ENCODE results near the gene HS6ST2.

HS6ST2 gene

DNA sequence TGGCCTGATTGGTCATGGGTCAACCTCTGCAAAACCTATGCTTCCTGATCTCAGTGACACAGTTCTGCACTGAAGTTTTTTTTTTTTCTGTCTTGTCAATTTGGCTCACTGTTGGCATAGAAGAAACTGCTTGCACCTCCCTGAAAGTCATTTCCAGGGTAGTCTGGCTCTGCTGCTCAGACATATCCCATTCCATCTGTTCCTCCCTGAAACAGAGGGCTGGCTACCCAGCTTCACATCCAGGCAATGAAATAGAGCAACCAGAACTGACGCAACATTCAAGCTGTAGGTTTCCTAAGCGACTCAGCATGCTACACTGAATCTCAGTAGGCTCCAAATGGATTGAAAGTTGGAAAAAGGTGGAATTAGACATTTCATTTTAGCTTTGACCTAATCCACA is 292.8 kb downstream of the HS6ST2 start:
- DNase-seq = no peak

DNA sequence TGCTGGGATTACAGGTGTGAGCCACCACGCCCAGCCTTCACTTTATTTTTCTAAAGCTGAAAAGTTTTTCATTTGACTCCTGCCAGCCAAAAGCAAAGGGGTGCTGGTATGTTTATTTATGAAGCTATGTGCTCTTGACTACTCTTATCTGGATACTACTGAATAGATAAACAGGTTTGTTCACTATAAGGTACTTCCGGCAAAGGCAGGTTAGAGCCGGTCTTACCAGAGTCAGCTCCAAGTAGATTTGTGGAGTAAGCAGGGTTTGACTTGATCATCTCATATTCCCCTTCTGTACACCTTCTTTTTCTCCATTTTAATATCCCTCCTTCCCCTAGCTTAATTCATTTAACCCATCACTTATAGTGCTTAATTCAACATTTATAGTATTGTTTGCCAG is 294.2 kb downstream of the HS6ST2 start:
- DNase-seq = no peak

DNA sequence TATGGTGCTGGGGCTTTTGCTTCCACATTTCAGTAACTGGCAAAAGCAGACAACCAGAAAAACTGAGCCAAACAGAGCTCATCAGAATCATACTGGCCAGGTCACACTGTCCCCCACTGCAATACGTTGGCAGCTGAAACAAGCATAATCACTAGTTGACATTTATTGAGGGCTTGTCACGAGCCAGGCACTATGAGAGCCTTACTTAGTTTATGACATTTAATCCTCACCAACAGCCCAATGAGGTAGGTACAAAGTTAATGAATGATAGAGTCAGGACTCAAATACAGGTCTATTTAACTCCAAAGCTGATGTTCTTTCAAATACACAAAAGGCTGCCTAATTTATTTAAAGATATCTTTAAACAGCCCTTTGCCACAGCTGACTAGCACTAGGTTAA is 295.6 kb downstream of the HS6ST2 start:
- DNase-seq = no peak

DNA sequence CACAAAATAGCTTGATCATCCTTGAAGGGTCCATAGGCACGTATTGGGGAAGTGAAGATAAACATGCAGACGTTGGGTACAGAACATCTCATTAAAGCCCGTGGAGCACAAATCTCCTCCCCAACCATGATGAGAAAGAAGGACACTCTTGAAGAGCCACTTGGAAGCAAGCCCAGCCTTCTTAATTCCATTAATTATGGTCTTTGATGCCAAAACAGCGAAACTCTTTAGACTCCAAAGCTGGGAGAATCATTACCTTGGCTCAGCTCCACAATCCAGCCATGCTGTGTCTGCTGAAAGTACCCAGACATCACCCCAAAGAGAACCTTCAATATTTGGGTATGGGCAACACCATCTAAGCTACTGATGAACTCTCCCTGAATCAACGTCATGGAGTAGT is 300.6 kb downstream of the HS6ST2 start:
- no peak for DNase-seq

DNA sequence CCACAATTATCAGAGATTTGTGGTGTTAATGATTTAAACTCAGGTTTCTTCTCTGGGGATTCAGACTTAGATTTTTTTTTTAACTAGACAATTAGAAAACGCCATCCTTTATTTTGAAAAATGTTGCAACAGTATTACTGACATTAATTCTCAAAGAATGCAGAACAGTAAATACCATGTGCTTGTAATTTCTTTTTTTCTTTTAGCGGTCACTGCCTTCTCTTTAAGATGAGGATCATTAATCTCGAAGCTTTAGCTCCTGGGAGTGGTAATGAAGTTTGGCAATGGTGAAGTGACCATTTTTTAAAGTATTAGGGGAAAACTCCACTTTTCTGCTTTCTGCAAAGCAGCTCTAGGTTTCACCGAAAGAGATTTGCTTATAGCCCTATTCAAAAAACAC is 305.6 kb downstream of the HS6ST2 start:
- no peak for DNase-seq

DNA sequence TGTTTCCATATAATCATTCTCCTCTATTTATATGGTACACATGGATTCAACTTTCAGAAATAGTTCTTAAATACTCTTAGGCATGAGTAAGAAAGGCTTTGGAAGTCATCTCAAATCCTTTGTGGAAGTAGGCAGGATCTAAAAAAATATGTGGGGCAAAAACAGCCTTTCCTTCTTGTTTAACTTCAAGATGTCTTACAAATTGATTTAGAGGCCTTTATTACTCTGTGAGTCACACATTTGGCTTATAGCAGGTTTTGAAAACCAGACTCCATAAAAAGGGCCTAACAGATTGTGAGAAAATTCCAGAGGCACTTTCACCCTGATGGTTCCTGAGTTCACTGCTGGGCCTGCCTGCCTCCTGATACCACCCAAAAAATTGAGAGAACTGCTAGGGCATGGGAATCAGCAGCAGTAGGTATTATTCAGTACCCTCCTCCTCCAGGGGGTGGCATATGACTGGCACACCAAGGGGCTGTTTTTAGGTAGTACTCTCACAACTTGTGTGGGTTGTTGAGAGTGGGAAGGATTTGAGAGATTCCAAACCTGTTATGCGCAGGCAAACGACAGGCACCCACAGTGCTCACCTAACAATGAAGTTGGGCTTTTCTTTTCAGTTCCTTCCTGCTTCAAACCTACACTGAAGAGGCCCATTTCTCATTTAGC is 306.9 kb downstream of the HS6ST2 start:
- DNase-seq = no peak

DNA sequence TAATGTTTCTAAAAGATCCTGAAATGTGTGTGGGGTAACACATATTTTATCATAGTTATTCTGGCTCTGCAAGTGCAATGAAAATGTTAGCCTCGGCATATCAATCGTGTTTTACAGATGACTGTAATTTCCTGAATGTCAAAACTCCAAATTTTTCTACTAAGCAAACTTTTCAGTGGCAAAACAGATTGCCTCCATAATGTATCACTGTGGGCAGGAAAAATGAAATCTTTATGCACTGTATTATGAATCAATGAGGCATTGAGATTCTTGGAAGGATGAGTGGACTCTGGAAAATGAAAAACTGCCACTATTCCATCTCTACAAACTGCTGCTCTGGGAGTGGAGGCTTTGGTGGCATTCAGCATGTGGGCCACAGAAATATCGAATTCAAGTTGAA is 309.5 kb downstream of the HS6ST2 start:
- peak; percentile 35 for DNase-seq

DNA sequence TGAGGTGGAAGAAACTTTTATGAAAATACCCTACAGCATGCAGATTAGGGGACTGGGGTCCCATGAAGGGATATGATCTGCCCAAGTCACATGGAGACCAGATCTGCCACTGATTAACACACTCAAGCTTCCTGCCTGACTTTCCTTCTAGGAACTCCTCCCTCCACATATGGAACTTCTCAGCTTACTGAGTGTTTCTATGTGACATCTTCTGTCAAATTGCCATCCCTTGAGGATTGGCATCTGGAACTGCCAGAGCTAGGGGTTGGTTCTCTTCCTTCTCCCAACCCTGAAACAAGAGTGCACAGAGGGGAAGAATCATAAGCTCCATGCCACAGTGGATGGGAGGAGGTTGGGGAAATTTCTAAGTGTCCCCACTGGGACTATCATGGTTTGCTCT is 319.0 kb downstream of the HS6ST2 start:
- DNase-seq = no peak

DNA sequence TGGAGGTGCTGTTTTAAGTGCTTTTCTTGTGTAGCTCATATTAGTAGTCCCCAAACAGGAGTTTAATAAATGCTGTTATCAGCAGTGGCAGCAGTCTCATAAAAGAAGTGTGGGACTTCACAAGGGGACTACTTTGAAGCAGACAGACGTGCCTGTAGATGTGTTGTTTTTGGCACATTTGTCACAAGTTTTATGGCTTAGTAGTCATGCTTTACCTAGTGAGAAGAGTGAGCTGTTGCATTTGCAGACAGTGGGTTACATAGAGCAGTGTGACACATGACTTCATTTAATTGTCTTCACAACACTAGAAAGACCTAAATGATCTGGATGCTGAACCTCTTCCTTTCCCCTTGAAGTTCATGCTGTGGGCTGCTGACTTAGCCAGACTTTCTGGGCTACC is 320.1 kb downstream of the HS6ST2 start:
- no peak for DNase-seq

DNA sequence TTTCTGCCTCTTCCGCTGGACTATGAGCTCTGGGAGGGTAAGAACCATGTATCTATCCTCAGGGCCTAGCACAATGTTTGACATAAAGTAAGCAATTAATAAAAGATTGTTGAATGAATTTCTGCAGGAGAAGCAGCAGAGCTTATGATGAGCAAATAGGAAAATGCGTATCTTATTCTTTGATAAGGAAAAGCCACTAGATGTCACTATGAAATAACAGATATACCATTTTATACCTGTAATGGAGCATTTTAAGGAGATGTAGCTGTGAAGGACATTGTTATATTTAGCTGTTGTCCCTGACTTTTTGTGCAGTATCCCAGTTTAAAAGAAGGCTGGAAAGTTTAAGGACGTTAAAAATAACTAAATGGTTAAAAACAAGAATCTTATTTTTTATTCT is 322.3 kb downstream of the HS6ST2 start:
- no peak for DNase-seq

DNA sequence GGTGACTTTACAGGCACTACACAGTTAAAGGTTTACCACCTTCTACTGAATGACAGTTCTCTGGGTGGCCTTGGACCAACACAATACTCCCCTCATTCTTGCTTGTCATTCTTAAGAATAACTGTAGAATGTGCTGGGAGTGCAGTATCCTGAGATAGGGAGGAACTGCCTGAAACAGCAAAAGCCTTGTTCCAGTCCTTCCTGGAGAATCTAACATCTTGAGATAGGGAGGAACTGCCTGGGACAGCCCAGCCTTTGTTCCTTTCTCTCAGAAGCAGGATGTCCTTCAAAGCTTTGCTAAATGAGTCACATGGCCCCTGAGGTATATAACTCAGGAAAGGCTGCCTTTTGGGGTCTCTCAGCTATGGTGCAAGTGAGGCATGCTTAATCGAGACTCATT is 323.9 kb downstream of the HS6ST2 start:
- DNase-seq = no peak

DNA sequence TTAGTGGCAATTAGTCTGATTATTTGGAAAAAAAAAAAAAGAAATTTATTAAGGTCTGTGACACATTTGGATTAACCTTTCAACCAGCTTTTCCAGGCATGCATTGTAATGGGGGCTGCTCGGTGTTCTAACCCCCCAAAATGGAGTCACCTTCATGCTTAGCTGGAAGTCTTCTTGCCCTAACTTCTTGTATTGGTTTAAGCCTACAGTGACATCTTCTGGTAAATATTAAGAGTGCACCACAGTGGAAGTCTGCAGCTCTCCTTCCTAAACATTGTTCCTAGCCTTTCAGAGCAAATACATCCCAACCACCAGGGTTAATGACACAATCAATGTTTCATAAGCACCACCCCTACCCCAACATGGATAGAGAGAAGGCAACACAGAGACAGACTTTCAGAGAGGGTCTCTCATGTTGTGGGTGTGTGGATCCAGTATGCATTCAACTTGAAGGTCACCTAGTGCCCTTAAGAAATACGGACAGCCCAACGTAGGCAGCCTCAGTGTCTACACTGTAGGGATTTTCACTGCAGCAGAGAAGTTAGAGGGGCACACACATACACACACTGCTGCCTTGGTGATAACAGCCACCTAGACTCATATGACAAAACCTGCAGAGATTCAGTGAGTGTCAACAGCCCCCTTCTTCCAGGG is 326.7 kb downstream of the HS6ST2 start:
- DNase-seq = no peak

DNA sequence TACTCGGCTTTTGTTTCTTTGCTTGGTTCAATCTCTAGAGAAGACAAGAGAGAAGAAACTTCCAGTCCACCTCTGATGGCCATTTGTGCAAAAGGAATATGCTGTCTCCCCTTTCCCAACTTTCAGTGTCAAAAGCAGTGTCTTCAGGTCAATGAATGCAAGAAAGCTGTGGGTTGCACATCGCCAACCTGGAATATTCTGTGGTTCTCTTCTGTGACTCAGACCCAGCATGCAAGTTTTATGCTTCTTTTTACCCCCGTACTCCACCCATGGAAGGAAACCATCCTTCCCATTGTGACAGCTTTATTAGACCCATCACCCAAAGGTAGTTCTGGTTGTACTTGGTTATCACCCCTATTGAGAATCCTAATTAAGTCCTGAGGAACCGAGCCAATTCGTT is 334.0 kb downstream of the HS6ST2 start:
- DNase-seq = no peak

DNA sequence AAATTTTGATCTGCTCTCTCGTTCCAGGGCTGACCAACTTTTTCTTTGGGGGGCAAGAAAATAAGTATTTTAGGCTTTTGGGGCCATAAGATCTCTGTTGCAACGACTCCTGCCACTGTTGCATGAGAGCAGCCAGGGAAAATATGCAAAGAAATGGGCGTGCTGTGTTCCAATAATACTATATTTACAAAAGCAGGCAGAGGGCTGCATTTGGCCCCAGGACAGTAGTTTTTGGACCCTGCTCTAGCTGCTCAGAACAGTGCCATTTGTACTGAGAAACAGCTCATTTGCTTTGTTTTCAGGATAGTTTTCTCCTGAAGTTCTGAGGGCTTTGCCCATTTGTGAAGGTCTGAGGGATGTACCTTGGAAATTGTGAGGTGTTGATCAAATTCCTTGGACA is 334.5 kb downstream of the HS6ST2 start:
- no peak for DNase-seq

DNA sequence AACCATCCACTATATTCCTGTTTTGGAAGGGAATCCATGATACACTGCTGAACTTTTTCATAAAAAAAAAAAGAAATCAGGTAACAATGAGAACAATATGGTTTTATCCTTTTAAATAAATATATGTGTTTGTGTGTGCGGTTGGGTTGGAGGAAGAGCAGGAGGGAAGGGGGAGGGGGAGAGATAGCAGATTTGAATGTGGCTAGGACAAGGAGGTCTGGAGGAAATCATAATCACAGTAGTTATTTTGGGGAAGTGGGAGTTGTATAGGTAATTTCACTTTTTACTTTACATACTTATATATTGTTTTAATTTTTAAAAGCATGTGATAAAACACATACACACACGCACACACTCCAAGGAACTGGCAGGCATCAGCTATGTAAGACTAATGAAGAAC is 335.1 kb downstream of the HS6ST2 start:
- DNase-seq = no peak

DNA sequence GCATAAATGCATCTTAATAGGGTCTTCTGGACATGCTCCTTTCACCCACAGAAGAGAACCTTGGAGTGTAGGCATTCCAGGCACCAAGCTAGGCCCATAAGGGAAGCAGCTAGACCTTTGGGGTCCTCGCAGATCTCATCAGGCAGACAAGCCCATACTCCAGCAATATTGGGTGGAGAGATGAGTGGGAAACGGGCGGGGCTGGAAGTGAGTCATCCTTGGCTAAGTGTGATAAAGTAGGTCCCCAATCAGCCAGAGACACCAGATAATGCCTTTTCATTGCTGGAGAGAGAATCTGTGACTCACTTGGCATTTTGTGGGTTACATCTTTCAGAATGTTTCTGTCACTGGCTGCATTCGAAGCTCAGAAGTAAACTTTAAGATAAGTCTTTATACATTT is 336.3 kb downstream of the HS6ST2 start:
- peak; percentile 38 for DNase-seq

DNA sequence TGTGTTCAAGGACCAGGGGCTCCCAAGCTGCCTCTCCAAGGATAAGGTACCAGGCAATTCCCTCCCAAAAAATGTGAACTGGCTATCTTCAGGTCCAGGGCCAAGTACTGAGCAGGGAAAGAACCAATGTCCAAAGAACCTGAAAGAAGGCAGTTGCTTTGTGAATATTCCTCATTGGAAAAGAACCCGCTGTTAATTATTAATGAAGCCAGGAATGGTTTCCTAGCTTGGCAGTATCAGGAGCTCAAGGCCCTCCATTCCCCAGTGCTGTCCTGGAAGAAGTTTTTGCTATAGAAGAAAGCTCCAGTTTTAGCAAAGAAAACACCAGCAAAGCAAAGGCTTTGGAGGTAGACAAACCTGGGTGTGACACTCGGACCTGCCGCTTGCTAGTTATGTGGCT is 339.6 kb downstream of the HS6ST2 start:
- no peak for DNase-seq

DNA sequence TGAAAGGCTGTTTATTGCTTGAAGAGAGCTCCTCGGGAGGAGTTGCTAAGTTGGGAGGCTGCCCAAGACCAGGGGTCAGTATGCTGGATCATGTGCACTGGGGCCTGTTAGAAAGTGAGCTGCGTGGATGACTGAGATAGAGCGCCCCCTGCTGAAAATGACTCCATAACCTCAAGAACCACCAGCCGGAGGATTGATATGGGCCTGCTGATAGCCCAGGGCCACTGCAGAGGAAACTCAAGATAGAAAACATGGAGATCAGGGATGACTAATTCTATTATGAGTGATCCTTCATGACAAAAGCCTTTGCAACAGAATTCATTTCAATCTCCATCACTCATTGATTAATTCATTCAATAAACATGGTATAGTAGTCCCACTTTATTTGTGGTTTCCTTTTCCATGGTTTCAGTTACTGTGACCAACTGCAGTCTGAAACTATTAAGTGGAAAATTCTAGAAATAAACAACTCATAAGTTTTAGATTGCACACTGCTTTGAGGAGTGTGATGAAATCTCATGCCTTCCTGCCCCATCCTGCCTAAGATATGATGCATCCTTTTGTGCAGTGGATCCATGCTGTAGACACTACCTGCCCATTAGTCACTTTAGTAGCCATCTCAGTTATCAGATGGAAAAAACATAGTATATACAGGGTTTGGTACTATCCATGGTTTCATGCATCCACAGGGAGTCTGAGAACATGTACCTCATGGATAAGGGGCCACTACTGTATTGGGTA is 342.9 kb downstream of the HS6ST2 start:
- DNase-seq = peak; percentile 18

DNA sequence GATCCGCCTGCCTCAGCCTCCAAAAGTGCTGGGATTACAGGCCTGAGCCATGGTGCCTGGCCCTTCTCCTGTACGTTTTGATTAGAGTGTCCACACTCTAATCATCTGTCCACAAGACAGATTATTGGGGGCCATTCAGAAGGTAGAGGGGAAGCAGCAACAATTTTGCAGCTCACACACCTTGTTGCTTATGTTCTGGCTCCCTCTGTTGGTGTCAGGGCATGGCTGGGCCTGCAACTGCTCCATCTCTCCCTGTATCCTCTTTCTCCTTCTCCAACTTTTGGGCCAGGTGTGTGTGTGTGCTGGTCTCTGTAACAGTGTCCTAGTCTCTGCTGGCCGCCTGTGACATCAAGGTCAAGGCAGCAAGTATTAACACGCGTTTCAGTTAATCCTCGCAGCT is 344.1 kb downstream of the HS6ST2 start:
- no peak for DNase-seq

DNA sequence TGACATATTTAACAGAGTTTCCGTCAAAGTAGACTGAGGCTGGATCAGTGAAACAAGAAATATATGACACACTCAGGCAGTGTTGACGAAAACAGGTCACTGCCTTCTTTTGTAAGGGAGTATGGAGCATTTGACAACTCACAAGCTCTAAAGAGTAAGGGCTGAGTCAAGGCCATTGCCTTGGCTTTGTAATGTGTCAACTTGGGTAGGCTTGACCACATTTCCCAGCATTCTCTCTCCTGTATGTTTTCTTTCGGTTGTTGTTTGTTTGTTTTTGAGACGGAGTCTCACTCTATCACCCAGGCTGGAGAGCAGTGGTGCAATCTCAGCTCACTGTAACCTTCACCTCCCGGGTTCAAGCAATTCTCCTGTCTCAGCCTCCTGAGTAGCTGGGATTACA is 344.6 kb downstream of the HS6ST2 start:
- DNase-seq = no peak

DNA sequence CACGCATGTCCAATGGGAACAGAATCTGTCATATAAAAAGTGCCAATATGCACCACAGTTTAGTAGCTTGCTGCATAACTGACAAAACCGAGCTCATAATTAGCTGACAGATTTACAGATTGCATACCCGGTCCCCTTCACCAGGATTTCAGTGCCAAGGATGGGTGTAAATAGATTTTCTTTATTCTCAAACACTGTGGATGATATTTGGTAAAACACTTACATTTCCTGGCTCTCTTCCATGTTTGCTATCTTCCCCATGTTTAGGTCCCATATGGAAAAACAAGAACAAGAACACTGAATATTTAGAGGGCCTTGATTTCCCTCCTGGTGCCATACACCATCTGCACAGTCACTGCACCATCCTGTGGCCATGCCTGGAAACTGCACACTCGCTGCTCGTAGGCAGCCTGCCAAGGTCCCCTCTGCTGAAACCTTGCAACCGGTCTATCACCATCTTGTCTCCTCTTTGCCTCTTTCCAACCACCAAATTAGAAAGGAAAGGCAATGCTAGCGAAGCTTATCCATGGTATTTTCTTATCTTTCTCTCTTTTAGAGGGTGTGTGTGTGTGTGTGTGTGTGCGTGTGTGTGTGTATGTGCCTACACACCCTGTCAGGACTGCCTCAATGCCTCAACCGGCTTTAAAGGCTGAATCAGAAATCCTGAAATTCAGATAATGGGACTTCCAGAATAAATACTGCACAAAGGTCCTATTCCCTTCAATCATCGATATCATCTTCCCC is 345.4 kb downstream of the HS6ST2 start:
- DNase-seq = no peak

DNA sequence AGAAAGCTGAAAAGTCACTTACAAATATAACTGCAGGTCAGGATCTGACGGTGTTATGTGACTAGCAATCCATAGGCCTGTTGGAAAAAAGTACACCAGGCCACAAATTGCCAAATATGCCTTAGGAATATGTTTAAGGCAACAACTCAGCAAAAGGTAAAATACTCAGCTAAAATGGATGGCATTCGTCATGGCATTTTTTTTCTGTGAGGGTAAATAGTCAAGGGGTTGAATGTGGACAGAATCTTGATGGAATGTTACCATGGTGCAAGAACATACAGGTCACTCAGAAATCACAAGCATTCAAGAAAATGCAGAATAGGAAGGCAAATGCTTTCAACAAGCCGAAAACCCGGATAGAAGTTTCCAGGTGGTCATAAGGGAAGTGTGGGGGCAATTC is 347.9 kb downstream of the HS6ST2 start:
- DNase-seq = no peak

DNA sequence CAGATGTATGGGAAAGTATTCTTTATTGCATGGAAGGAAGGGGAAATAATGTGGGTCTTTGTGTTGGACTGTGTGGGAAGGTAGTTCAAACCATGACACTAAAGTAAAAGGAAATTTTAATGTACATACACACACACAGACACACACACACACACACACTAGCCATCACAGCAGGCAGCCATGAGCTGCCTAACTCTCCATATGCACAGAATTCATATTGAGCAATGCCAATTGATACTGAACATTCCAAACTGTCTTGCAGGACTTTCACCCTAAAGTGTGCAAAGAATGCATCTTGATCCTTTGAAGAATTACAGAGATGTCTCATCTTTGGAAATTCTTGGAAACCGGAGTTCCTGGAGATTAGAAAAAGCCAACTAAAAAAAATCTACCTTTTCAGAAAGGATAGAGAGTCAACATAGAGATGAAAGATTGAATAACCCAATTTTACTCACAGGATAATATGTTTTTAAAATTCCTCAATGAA is 349.0 kb downstream of the HS6ST2 start:
- DNase-seq = no peak

All from EL (cell line).